GM18873 (cell line): ENCODE results near the gene TMCO4.

Source experiments
- ATAC-seq: cut with Tn5 transposase; IDR thresholded peaks from one replicate; pipeline ENCODE4 v1.9.1; 2021; ENCODE audit warnings: mild to moderate bottlenecking, moderate library complexity, moderate number of reproducible peaks; ENCODE audit not compliant: unreplicated experiment, low FRiP score

The TMCO4 gene

DNA sequence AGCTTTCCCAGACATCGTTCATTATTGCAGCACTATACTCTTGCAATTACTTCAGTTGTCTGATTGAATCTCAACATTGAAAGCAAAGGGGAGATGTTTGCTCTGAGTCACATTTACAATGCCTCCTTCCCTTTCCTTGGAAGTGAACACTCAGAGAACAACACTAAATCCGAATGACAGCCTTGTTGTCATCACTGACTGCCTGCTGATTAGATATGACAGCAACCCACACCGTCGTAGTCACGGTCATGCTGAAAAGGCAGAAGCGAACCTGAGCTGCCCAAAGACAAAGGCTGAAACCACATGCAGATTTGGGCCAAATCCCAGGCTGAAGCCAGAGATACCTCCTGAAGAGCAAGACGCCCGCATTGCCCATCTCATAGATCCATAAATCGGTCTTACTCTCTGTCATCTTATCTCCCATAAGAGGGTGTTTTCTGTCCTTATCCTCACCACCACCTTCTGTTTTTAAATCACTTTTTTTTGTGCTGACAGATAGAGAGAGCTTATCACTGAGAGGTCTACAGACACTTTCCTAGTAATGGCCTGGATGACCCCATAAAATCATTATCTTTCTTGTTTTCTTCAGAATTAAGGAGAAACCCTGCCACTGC lies 47.5 kb downstream of the TMCO4 start:
- no peak for ATAC-seq

DNA sequence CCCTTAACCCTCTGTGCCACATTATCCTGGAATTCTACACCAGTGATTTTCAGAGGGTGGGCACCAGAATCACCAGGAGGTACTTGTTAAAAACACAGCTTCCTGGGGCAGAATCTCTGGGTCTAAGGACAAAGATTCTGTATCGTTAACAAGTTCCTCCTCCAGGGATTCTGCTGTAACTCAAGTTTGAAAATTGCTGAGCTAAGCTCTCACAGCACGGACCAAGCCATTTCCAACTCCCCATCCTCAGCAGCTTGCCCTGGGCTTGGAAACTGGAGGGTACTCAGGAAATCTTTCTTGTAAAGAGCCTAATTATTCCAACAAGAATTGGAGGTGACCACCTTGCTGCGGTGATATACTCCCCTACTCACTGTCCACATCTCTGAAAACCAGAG lies 48.8 kb downstream of the TMCO4 start:
- no peak for ATAC-seq

DNA sequence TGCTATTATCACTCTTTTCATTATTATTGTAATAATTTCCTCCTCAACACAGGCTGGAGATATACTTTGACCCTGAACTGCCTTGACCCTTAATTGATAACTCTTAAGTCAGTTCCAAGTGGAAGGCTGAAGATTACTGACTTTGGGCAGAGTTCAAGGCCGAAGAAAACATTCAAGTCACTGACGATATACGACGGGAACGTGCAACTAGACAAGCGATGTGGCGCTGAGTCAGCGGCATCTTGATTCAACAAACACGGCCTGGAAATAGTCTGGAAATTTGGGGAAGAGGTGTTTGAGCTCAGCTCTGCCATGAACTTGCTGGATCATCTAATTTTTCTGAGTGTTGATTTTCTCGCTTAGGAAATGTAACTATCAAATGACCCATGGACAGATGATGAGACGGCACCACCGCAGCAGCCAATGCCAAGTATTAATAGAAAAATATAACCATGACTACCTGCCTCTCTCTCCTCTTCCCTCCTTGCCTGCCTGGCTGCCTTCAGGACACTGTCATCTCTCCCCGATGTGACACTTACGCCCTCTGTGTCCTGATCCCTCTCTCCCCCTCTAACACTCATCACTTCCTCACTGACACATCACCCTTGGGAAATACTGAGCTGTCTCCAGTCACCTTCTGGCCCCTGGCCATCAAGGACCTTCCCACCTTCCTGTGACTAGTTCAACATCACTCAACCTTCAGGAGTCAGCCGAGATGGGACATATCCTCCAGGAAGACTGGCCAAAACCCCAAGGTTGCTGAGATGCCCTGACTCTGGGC lies 49.4 kb downstream of the TMCO4 start:
- no peak for ATAC-seq

DNA sequence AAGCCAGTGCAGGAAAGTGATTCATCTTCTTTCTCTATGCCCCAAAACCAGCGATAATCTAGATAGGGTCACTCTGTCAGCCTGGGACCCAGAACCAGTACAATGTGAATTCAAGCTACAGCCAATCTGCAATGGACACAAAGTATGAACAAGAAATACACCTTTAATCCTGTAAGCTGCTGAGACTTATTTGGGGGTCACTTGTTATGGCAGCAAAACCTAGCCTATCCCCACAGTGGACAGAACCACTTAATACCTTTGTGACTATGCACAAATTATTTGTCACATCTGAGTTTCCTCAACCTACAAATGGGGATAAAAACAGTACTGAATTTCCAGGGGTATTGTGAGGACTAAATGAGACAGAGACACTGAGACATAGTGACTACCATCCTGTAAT lies 50.0 kb downstream of the TMCO4 start:
- no peak for ATAC-seq

DNA sequence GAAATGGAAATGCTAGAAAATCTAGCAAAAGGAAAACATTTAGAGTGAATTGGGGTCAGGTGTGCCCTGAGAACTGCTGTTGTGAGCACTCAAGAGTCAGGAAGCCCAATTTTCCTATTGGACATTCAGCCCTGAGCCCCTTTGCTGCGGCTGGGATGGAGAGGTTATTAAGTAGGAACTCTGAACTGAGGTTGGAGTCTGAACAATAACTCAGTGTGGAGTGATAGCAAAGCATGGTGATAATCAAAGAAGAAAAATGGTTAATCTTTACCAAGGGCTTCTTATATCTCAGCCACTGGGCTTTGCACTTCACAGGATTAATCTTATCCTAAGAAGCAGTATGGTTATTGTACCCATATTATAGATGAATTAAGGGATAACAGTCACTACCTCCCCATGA lies 52.0 kb downstream of the TMCO4 start:
- ATAC-seq: no peak

DNA sequence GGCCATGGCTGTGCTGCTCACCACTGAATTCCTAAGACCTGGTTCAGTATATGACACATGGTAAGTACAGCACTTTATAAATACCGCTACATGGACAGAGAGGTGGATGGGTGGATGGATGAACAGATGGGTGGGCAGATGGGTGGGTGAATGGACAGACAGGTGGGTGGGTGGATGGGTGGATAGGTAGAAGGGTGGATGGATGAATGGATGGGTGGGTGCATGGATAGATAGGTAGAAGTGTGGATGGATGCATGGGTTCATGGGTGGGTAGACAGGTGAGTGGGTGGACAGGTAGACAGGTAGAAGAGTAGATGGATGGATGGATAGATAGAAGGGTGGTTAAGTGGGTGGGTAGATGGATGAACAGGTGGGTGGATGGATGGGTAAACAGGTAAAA lies 54.8 kb downstream of the TMCO4 start:
- ATAC-seq: no peak

DNA sequence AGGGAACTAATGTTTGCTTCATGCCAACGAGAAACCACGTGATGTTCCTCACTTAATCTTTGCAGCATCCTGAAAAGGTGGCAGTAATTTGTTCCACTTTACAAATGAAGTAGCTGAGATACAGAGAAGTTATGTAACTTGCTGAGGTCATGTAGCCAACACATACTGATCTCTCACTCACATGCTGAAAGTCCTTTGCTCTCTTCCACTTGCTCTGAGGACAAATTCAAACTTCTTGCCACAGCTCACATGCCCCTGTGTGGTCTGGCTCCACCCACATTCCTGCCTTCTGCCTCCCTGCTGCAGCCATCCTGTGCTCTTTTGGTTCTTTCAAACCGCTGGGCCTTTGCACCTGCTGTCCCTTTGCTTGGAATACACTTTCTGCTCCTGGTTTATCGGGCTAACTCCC lies 55.4 kb downstream of the TMCO4 start:
- ATAC-seq: no peak

DNA sequence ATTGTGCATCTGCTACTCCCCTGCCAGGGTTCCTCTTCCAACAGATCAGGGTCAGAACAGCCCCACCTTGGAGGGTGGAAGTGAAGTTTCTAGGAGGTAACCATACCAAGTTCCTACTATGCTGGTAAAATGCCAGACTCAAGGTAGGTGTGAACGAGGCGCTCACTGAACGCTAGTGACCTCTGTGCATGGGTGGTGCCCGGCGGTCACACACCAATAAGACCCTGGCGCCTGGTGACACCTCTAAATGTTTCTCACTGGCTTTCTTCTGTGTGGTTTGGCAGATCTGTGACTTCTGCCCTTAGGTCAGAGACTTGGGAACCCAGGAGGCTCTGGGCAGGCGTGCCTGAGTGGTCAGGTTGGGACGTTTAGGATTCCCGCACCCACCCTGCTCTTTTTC lies 55.9 kb downstream of the TMCO4 start:
- ATAC-seq: no peak

DNA sequence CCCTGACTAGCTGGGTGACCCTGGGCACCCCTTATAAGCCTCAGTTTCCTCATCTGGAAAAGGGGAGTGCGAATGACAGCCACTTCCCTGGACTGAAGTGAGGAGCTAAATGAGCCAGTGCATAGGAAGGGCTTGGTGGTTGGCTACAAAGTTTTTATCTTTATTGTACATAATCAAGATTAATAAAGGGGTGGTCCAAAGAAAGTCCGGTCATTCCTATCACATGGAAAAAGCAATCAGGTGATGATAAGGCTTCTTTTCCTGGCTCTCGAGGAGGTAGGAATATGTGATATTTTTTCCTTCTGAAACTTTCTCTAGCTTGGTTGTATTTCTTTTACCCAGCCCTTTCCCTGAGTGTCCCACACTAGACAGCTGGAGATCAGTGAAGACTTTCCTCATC lies 56.5 kb downstream of the TMCO4 start:
- no peak for ATAC-seq

DNA sequence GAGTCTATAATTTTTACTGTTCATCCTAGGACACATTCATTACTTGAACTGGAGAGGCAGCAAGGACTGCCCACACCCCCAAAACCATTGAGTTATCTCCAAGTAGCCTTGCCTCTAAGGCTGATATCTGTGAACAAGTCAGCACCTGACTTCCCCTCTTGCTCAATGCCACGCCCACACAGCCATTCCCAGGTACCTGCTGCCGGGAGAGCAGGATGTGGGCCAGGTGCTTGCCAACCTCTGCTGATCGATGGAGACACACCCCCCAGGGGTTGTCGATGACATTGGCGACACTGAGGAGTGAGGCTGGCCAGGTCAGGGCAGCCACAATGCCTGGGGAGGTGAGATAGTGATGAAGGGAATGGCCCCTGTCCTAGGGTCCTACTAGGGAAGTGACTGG lies 60.1 kb downstream of the TMCO4 start:
- ATAC-seq: no peak

DNA sequence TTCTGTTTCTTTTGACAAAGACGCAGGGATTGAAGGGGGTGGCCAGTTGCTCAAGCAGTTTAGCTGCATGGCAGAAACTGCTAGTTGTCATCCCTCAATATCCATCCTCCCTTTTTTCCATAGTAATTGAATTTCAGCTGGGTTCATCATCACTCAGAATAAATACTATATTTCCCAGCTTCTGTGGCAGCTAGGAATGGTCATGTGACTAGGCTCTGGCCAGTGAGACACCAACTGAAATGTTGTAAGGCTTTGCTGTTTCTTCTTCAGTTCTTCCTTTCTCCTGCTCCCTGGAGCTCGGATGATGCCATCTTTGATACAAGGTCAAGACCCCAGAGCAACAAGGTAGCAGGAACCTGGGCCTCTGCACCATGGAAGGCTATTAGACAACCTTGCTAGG lies 61.0 kb downstream of the TMCO4 start:
- ATAC-seq: no peak

DNA sequence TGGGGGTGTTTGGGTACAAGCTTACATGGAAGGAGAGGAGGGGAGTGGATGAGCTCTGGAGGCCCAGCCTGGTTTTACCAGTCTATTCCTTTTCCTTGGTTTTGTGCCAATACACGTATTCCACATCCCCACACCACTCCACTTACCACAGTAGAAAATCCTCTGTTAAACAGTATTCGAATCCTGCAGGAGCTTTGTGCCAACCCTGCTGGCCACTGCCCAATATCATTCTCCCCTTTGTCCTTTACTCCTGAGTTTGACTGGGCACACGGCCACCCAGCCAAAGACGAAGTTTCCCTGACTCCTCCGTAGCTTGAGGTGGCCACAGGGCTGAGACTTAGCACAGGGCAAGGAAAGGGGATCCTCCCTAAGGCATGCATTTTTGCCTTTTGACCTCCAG lies 61.6 kb downstream of the TMCO4 start:
- ATAC-seq: no peak

DNA sequence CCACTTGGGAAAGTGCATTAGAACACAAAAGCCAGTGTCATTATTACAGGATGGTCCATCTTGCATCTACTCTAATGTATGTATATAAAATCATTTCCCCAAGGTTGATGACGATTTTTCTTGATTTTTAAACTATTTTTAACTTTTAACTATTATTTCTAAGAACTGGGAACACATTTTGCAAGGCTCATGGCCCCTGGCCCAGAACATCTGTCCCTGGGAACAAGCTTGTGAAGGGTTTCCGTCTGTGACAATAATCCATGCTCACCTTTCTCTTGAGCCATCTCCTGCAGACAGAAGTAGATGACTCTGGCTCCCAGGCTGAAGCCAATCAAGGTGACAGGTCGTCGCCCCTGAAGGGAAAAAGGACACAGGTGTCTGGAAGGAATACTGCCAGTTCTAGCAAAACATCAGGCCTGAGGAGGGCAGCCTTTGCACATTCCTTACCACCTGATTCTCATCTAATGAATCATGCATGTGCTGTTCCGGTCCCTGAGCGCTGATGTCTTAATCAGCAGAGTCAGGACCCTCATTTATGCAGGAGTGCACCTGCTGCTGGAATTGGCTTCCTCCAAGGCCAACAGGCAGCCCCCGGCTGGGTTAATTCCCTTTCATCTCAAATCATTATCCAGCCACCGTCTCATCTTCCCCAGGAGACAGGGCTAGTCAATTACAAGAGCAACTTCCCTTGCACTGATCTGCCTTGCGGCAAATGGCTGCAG lies 62.5 kb downstream of the TMCO4 start:
- ATAC-seq: no peak

DNA sequence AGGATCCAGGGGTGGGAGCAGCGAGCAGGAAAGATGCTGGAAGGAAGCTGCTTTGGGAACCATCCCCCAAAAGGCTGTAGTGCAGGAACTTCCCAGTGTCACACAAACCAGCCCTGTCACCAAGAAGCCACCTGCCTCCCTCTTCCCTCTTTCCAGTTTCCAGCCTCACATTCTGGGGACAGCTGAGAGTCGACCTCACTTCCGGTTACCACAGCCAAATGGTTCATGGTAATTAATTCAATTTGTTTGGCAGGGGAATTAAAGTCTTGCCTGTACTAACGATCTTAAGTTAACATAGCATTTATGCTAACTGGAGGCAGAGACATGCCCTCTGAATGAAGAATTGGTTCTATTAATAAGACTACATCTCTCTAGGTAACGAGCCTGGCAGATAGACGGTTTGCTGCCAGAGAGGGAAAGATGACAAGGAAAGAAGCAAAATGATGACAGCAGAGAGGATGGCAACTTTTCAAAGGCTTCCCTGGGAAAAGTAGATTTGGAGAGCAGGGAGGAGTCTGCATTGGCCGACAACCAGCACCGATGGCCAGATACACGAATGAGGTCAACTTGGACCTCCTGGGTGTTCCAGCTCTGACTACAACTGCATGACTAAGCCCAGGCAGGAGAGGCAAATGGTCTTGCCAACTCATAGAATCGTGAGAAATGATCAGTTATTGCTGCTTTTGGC lies 64.1 kb downstream of the TMCO4 start:
- ATAC-seq: no peak

DNA sequence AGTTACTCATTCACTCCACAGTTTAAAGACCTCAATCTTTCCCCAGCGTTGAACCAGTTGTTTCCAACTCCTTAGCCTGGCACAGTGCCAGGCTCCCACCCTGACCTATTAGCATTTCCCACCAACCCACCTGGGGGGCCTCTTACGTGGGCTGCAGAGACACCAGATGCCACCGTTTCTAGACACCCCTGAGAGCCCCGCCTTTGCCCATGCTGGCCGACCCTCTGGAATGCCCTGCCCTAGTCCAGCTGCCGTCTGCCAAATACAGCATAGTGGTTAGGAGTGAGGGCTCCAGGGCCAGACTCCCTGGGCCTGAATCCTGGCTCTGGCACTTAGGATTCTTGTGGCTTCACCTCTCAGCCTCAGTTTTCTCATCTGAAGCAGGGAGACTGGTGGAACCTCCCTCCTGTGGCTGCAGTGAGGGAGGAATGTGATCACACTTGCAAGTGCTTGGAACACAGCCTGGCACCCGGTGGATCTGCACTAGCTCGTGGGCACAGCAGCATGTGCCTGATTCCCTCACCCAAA lies 65.2 kb downstream of the TMCO4 start:
- no peak for ATAC-seq

DNA sequence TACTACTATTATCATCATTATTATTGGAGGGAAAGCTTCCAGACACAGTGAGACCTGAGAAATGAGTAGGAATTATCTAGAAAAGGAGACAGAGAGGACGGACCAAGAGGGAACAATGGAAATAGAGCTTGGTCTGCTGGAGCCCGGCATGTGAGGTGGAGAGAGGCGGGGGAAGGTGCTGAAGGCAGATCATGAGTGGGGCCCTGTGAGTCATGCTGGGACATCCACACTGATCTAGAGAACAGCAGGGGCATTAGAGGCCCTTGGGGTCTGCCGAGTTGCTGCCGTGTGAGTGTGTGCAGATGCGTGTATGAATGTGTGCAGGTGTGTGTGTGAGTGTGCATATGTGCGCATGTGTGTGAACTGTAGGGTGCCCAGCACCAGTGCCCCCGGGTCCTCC lies 65.7 kb downstream of the TMCO4 start:
- ATAC-seq: no peak

DNA sequence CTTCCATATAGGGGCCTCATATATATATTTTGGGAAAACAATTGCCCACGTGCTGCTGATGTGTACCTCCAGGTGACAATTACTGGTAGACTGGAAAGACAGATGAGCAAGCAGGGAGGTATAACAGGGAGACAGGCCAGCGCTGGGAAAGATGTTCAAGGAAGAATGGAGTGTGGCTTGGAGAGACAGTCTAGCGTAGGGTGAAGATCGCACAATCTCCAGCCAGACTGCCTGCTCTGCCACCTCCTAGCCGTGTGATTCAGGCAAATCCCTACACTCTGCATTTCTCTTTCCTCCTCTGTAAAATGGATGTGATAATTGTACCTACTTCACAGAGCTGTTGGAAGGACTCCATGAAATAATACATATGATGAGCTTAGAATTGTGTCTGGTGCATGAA lies 66.1 kb downstream of the TMCO4 start:
- ATAC-seq: no peak

DNA sequence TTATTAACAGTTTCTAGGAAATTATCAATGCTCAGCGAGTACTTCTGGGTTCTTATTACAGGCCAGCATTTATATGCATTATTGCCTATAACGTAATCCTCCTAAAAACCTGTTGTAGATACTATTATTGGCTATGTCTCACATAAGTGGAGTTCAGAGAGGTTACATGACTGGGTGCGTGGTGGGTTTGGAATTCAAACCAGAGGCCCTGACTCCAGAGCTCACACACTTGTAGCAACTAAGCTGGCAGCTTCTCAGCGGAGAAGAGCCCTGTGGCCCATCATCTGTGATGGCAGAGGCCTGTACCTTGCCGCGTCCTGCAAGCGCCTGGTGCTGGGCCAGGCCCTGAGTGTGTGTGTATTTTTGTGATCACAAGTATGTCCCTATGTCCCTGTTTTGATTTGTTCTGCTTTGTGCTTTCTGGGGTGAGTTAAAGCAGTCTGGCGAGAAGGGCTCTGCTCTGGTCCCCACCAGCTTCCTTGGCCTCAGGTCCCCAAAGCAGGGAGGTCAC lies 68.3 kb downstream of the TMCO4 start:
- no peak for ATAC-seq

DNA sequence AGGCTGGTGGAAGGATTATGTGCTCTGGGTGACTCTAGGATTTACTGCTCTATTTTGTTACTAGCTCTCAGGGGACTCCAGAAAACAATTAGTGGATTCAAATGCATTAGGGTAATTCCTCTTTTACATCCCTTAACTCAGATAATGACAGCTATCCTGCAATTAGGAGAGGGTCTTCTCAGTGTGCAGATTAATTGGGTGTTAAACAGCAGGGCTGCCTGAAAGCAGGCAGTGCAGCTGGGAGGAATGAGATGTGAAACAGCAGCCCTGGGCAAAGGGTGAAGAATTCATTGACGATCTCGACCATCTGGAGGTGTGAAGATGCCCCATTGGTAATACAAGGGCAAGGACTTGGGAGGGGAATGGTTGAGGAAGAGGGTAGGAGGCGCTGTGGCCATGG lies 68.9 kb downstream of the TMCO4 start:
- ATAC-seq: no peak

DNA sequence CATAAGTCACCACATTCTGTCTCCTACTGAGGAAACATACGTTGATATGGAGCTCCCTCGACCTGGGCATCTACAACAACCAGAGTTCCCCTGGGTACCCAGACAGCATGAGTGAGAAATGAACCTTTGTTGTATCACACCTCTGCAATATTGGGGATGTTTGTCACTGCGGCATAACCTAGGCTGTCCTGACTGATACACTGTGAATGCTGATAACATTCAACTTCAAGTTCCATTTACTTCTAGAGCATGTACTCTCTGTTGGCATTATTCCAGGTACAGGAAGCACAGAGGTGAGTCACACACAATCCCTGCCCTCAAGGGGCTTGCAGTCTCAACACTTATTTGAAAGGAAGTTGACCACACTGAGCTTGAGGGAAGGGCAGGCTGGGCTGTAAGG lies 69.5 kb downstream of the TMCO4 start:
- no peak for ATAC-seq
